NCI-H128 (cell line): ENCODE results near the gene PRKD1.
"Not testable (repeated sequence)": the region's sequence is repeated elsewhere in the genome, so short reads cannot be mapped to it uniquely, and the experiment has no call there.

Experiments used
- DNase-seq: peaks from one replicate; lab custom pipeline; 2025; ENCODE audit not compliant: unreplicated experiment; lab: John Stamatoyannopoulos, UW

PRKD1 gene

GRCh38 chr14:29900609-29901350, 26.9 kb downstream of the PRKD1 start:
- DNase-seq: no peak

- DNase-seq: no peak
Measured at GRCh38 chr14:29898470-29898869, 29.2 kb downstream of the PRKD1 start.

- DNase-seq: no peak
Measured at GRCh38 chr14:29897181-29897580, 30.5 kb downstream of the PRKD1 start.

GRCh38 chr14:29896354-29896821, 31.3 kb downstream of the PRKD1 start:
- no peak for DNase-seq

- peak; percentile 12 for DNase-seq
Measured at GRCh38 chr14:29895591-29896083, 32.0 kb downstream of the PRKD1 start.

GRCh38 chr14:29893989-29894388, 33.7 kb downstream of the PRKD1 start:
- no peak for DNase-seq

GRCh38 chr14:29892327-29892726, 35.3 kb downstream of the PRKD1 start:
- no peak for DNase-seq

- no peak for DNase-seq
Measured at GRCh38 chr14:29885988-29886387, 41.7 kb downstream of the PRKD1 start.

GRCh38 chr14:29868000-29868399, 59.6 kb downstream of the PRKD1 start:
- DNase-seq: no peak

GRCh38 chr14:29865299-29865698, 62.3 kb downstream of the PRKD1 start:
- peak; percentile 35 for DNase-seq

GRCh38 chr14:29861996-29862395, 65.7 kb downstream of the PRKD1 start:
- no peak for DNase-seq

- DNase-seq: no peak
Measured at GRCh38 chr14:29858299-29858698, 69.3 kb downstream of the PRKD1 start.

GRCh38 chr14:29857551-29857950, 70.1 kb downstream of the PRKD1 start:
- DNase-seq: no peak

GRCh38 chr14:29856516-29856915, 71.1 kb downstream of the PRKD1 start:
- DNase-seq: no peak

GRCh38 chr14:29853691-29854090, 74.0 kb downstream of the PRKD1 start:
- not testable (repeated sequence) for DNase-seq

GRCh38 chr14:29853272-29853671, 74.4 kb downstream of the PRKD1 start:
- DNase-seq: no peak

GRCh38 chr14:29851397-29851796, 76.2 kb downstream of the PRKD1 start:
- no peak for DNase-seq

GRCh38 chr14:29847056-29847380, 80.6 kb downstream of the PRKD1 start:
- no peak for DNase-seq

GRCh38 chr14:29846339-29847055, 81.2 kb downstream of the PRKD1 start:
- DNase-seq: no peak

GRCh38 chr14:29843981-29844380, 83.7 kb downstream of the PRKD1 start:
- no peak for DNase-seq

GRCh38 chr14:29842228-29842627, 85.4 kb downstream of the PRKD1 start:
- no peak for DNase-seq

GRCh38 chr14:29840369-29840892, 87.2 kb downstream of the PRKD1 start:
- DNase-seq: not testable (repeated sequence)
